Epithelial cell of proximal tubule (primary cell): ENCODE measurements around the gene FBXO5. TPM values are rescaled to one million over a fixed set of nuclear protein-coding genes. Genes with fewer than 3 reads are reported as not detected.

Source experiments
- DNase-seq: peaks from one replicate; pipeline ENCODE4 v3.0.0-alpha.2; 2011; ENCODE audit warnings: low read depth
- H3K4me3 ChIP-seq: 2 replicates; pipeline ENCODE4 v1.5.1; 2011; ENCODE audit warnings: low read depth, mild to moderate bottlenecking, low read length
- CTCF ChIP-seq: conservative IDR thresholded peaks from 2 replicates; pipeline ENCODE4 v1.5.1; 2012; ENCODE audit warnings: low read depth, mild to moderate bottlenecking, low read length
- total RNA-seq: library from RNA; depleted of rRNA; stranded (reverse); fragments of >200 nt; gene quantifications from 2 replicates; pipeline ENCODE4 v1.2.3, GENCODE V29; 2015

FBXO5 gene
- 30.8 and 46.1 TPM in 2 replicates for total RNA-seq

GRCh38 chr6:152982904-152983636, at the start of gene FBXO5:
TSS of gene FBXO5 (minus strand) at chr6:152983041. CDS start at chr6:152982959, 82 bp downstream.
- TF ChIP-seq CTCF = no peak
- peak; percentile 55 for DNase-seq

GRCh38 chr6:153032255-153032882, 49.5 kb upstream of the FBXO5 start:
- H3K4me3 ChIP-seq = no peak overlapping the region
- DNase-seq = peak; percentile 45
- TF ChIP-seq CTCF = peak; percentile 38

More at GRCh38 chr6:152982904-152983636, at the start of gene FBXO5:
- peak within 1 kb of the TSS; percentile 88 for H3K4me3 ChIP-seq

- peak; percentile 25 for DNase-seq
- H3K4me3 ChIP-seq = no peak overlapping the region
- no peak for TF ChIP-seq CTCF
Measured at GRCh38 chr6:153031335-153031955, 48.6 kb upstream of the FBXO5 start.

- no peak overlapping the region for H3K4me3 ChIP-seq
- no peak for TF ChIP-seq CTCF
- no peak for DNase-seq
Measured at GRCh38 chr6:153028963-153029362, 46.1 kb upstream of the FBXO5 start.

GRCh38 chr6:153028286-153028685, 45.4 kb upstream of the FBXO5 start:
- H3K4me3 ChIP-seq = no peak overlapping the region
- no peak for DNase-seq
- no peak for TF ChIP-seq CTCF

- no peak for DNase-seq
- no peak for TF ChIP-seq CTCF
- H3K4me3 ChIP-seq = no peak overlapping the region
Measured at GRCh38 chr6:153027480-153027879, 44.6 kb upstream of the FBXO5 start.

- H3K4me3 ChIP-seq = no peak overlapping the region
- no peak for TF ChIP-seq CTCF
- no peak for DNase-seq
Measured at GRCh38 chr6:153024709-153025017, 41.8 kb upstream of the FBXO5 start.
